Right lobe of liver (tissue), 4 donors: Measurements from ENCODE around the gene KIF26A.

Experiments used
- POLR2A ChIP-seq: fragments of 450-650 bp; IDR thresholded peaks from one replicate; pipeline ENCODE4 v1.6.1; 2017; ENCODE audit warnings: antibody characterized with exemption, mild to moderate bottlenecking
- TF ChIP-seq, protein P1 (sequence below), 4 donors: fragments of 200-600 bp in 3 of 4; fragments of 450-650 bp in 1 of 4; IDR thresholded peaks; one replicate each; pipeline versions ENCODE4 v1.5.1 to v1.8.0; 2016 to 2022; ENCODE audit warnings: antibody characterized with exemption in 4 of 4, mild to moderate bottlenecking in 2 of 4
- donor health status: DM: no; HTN: no; CAD: no.
- donor health status: DM: no; HTN: no; CAD: no.
- donor health status: DM: no; HTN: yes; CAD: no.

- TF ChIP-seq, protein P1, sequence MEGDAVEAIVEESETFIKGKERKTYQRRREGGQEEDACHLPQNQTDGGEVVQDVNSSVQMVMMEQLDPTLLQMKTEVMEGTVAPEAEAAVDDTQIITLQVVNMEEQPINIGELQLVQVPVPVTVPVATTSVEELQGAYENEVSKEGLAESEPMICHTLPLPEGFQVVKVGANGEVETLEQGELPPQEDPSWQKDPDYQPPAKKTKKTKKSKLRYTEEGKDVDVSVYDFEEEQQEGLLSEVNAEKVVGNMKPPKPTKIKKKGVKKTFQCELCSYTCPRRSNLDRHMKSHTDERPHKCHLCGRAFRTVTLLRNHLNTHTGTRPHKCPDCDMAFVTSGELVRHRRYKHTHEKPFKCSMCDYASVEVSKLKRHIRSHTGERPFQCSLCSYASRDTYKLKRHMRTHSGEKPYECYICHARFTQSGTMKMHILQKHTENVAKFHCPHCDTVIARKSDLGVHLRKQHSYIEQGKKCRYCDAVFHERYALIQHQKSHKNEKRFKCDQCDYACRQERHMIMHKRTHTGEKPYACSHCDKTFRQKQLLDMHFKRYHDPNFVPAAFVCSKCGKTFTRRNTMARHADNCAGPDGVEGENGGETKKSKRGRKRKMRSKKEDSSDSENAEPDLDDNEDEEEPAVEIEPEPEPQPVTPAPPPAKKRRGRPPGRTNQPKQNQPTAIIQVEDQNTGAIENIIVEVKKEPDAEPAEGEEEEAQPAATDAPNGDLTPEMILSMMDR (IDR thresholded peaks at IDR 0.05) = no peak
- TF ChIP-seq POLR2A = no peak
These were observed 64.1 kb downstream of the KIF26A start for GRCh38 chr14:104202259-104203070.
